AG09319 (cell line): ENCODE data around the gene MLLT3.

Source experiments
- DNase-seq: peaks from one replicate; pipeline ENCODE4 v3.0.0-alpha.2; 2010; ENCODE audit warnings: low read depth; ENCODE audit errors: extremely low read depth
- TF ChIP-seq, protein P1 (sequence below): IDR thresholded peaks from 2 replicates; pipeline ENCODE4 v1.5.1; 2011; ENCODE audit warnings: low read depth, mild to moderate bottlenecking, inconsistent platforms, low read length, moderate library complexity

Gene MLLT3

DNA sequence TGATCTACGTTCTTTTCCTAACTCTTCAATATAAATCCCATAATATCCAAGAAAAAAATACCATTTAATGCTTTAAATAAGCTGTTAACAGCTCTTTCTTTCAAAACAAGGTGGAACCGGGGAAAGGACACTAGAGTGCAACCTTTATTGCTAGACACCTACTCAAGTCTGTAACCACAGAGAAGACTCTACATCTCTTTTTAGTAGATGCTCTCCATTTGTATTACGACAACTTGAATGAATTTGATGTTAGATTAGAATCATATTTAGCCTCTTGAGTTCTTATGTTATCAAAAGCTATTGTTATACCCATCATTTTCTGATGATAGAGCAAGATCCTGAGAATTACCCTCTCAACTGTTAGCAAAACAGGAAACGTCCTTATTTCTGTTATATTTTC is 246.3 kb downstream of the MLLT3 start:
- DNase-seq: no peak
- TF ChIP-seq, protein P1, sequence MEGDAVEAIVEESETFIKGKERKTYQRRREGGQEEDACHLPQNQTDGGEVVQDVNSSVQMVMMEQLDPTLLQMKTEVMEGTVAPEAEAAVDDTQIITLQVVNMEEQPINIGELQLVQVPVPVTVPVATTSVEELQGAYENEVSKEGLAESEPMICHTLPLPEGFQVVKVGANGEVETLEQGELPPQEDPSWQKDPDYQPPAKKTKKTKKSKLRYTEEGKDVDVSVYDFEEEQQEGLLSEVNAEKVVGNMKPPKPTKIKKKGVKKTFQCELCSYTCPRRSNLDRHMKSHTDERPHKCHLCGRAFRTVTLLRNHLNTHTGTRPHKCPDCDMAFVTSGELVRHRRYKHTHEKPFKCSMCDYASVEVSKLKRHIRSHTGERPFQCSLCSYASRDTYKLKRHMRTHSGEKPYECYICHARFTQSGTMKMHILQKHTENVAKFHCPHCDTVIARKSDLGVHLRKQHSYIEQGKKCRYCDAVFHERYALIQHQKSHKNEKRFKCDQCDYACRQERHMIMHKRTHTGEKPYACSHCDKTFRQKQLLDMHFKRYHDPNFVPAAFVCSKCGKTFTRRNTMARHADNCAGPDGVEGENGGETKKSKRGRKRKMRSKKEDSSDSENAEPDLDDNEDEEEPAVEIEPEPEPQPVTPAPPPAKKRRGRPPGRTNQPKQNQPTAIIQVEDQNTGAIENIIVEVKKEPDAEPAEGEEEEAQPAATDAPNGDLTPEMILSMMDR: no peak

DNA sequence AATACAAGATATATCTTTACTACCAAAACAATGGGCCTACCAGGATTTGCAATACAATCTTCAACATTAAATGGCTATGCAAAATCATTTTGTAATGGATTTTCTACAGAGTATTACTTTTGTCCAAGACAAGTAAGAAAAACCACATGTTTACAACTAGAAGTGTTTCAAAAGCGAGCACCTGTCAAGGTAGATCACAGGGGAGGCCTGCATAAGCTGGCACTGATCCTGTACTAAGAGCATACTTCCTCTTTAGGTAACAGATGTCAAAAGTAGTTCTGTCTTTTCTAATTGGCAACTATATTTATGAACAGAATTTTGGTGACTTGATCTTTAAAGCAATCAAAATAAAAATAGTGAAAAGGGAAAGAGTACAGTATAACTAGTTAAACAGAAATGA is 249.0 kb downstream of the MLLT3 start:
- no peak for DNase-seq
- TF ChIP-seq, protein P1: no peak

DNA sequence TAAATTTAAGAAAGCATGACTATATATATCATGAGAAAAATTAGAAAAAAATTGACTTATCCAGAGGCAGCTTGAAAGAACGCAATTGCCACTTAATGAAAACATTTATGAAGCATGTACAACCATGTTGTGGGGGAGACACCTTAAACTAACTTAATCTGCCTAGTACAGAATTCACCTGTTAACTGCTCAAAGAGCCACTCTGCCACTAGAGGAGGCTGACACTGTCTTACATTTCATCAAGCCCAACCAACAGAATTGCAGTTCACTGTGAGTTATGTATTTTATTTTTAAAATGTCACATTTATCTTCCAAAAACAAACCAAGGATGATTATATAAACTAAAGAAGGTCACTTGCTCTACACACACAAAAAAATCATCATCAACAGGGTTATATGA is 252.9 kb downstream of the MLLT3 start:
- TF ChIP-seq, protein P1: no peak
- no peak for DNase-seq

DNA sequence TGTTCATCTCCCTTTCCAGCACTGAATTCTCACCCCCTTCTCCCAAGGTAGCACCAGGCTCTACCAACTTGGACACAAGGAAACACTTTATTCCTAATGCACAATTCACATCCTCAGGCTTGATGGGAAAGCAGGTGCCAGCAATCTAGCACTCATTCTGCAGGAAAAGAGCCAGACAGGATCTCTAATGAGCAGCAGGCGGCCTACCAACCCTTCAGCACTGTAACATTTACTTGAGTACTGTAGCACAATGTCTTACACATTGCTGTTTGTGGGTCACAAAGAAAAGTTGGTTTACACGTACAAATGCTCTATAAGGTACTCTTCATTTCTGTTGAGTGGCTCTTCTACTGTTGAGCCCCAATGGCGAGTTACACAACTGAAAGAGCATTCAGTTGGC is 254.4 kb downstream of the MLLT3 start:
- DNase-seq: no peak
- TF ChIP-seq, protein P1: no peak

DNA sequence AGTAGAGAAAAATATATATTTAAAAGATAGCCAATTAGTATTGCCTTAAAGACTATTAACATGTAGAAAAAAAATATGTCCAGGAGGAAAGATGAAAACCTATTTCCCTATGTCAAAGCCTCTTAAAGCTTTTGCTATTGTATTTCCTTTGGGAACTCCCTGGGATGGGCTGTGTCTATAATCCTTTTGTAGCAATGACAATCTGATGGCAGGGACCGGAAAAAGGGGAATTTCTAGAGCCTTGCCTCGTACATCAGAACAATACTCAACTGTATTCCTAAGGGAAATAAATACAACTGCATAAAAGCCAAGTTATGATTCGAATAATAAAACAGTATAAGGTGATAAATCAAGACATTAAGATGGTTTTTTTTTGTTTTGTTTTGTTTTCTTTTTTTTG is 257.3 kb downstream of the MLLT3 start:
- TF ChIP-seq, protein P1: no peak
- no peak for DNase-seq

DNA sequence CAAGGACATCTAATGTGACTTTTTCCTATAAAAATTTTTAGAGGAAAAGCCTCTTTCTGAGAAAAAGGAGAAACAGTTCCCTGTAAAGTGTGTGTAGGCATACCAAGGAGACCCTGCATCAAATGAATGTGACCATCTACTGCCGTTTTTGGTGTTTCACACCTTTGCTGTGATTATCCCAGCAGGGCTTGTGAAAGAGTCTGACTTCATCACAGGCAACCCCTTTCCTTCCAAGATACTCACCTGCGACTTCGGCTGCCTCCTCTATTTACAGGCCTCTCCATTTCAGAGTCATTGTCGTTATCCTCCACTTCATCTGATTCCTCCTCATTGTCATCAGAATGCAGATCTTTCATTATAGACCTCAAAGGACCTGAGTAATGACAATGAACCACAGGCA is 259.1 kb downstream of the MLLT3 start:
- no peak for DNase-seq
- TF ChIP-seq, protein P1: no peak

DNA sequence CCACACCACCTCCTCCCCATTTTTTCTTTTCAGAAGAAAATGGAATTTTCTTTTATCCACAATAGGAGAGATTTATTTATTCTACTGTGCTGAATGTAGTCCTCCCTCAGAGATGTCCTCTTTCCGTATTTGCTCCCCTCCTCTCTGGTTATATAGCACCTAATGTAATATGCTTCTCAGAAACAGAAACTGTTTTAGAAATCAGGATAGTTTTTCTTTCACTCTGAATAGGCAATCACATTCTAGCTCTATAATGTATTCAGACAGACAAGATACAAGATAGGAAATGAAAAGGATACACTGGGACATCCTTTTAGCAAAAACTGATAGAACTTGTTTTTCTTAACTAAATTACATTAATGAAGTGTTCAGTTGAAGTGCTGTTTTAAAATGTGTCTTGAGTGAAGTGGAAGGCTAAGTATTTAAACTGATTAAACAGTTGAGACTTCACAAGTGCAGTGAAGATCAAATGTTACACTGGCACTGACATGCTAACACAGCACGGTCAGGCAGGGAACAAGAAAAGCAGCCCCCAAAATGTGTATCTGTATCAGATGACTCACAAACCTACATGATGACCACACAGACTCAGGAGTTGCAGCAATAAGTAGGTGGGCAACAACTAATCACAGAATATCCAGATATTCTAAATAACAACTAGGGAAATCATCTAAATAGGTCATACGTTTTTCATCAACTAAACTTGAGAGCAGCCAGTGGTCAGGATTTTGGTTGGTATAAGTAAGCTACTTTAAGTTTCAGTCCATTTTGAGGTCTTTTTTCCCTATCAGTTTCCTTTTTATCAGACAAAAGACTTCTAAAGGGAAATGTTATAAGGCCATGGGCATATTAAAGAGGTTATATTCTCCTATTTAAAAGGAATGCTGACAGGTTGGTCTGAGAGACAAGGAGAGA is 260.4 kb downstream of the MLLT3 start:
- DNase-seq: no peak
- TF ChIP-seq, protein P1: no peak
